SJCRH30 (cell line): Measurements from ENCODE around the gene POU6F1. TPM values are rescaled to one million over a fixed set of nuclear protein-coding genes. Genes with fewer than 3 reads are reported as not detected.
A peak's percentile ranks its signal among the peaks of the same experiment; 100 is the strongest.

Experiments used
- DNase-seq, 2 experiments: peaks; one replicate each; pipeline ENCODE4 v3.0.0-alpha.2; 2015 to 2020
- H3K27ac ChIP-seq: fragments of 250-450 bp; sonication (Bioruptor Pico); 2 replicates; pipeline ENCODE4 v1.5.1; 2020; ENCODE audit warnings: mild to moderate bottlenecking, moderate library complexity
- H3K27me3 ChIP-seq: fragments of 250-450 bp; sonication (Bioruptor Pico); 2 replicates; pipeline ENCODE4 v1.5.1; 2020; ENCODE audit warnings: mild to moderate bottlenecking, moderate library complexity
- H3K36me3 ChIP-seq: fragments of 250-450 bp; sonication (Bioruptor Pico); 2 replicates; pipeline ENCODE4 v1.5.1; 2020; ENCODE audit warnings: mild to moderate bottlenecking, moderate library complexity
- H3K4me1 ChIP-seq: fragments of 250-450 bp; sonication (Bioruptor Pico); 2 replicates; pipeline ENCODE4 v1.5.1; 2020; ENCODE audit warnings: mild to moderate bottlenecking, moderate library complexity
- H3K4me3 ChIP-seq: fragments of 250-450 bp; sonication (Bioruptor Pico); 2 replicates; pipeline ENCODE4 v1.5.1; 2020; ENCODE audit warnings: mild to moderate bottlenecking, moderate library complexity
- H3K9me3 ChIP-seq: fragments of 250-450 bp; sonication (Bioruptor Pico); replicated peaks from 2 replicates; pipeline ENCODE4 v1.5.1; 2020; ENCODE audit warnings: mild to moderate bottlenecking, moderate library complexity
- total RNA-seq: library from RNA; depleted of rRNA; stranded (reverse); fragments of >200 nt; shearing (Covaris generic); gene quantifications from 2 replicates; pipeline ENCODE4 v1.2.3, GENCODE V29; 2014

POU6F1 gene
- total RNA-seq, 1 experiment from 2014 or later = 2.5 TPM

DNA sequence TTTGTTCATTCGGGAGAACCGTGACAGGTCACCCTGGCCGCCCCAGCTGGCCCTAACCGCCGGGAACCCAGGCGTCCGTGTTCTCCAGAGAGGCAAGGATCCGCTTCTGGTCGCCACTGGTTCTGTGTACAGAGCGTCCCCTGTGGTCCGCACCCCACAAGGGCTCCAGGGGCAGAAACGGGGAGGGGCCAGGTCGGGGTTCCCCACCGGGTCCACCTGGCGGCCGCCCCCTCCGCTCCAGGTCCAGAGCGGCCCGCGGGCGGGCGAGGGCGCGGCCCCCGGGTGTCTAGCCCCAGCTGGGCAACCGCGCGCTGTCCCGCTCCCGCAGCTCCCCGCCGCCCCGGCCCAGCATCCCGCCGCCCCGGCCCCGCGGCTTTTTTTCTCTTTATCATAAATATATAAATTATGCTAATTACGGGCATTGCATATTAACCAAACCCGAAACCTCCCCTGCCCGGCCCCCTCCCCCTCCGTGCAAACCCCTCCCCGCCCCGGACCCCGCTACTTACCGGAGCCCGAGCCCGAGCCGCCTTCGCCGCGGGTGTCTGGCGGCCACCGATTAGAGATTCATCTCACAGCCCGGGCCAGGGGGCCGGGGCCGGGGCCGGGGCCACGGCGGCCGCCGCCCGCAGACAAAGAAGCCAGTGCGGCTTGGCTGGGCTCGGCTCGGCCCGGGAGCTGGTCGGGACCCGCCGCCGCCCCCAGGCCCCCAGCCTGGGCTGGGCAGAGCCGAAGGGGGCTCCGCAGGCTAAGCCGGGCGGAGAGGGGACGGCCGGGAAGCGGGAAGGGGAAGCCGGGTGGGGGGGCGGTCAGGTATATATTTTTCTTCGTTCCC is 512 bp downstream of the POU6F1 start:
- Histone ChIP-seq H3K36me3 (no peaks in the 10 kb centered on the region), H3K27me3 (no peaks in the 10 kb centered on the region), H3K4me3 (peak overlapping the region; percentile 70), H3K4me1 (peaks cover 6% of the 10 kb centered on the region), H3K27ac (peak overlapping the region; percentile 82), H3K9me3 (no peaks in the 10 kb centered on the region)
- DNase-seq = peak; percentile 55 to 57

DNA sequence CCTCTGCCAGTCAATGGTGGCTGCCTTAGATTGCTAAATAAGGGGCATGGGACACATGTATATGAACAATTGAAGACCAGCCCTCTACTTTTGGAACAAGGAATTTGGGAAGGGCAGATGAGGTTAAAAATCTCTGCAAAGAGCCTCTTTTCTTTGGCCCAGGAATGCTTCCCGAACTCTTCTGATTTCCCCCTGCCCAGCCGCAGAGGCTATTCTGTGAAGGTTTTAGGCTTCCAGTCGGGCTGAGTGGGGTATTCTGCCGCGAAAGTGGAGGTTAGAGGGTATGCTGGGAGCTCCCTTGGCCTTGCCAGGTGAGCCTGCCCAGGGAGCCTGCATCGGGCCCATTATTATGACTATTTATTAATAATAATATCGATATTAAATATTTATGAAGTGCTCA is 1.2 kb downstream of the POU6F1 start:
- H3K9me3 ChIP-seq = no peaks in the 10 kb centered on the region
- H3K36me3 ChIP-seq = no peaks in the 10 kb centered on the region
- peaks cover 6% of the 10 kb centered on the region for H3K4me1 ChIP-seq
- no peak for DNase-seq
- H3K27ac ChIP-seq = no peak overlapping the region
- H3K4me3 ChIP-seq = peak overlapping the region; percentile 70
- H3K27me3 ChIP-seq = no peaks in the 10 kb centered on the region

DNA sequence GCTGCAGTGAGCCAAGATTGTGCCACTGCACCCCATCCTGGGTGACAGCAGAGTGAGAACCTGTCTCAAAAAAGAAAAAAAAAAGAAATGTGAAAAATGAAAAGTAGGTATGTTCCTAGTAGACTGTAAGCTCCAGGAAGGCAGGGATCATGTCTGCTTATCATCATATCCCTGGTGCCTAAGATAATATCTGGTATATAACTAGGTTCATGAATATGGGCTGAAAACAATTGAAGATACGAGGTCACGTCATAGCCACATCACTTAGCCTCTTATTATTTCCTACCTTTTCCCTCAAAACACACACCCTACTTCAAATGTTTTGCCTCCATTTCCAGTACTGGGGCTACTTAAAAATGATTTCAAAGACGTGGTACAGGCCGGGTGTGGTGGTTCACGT is 3.0 kb downstream of the POU6F1 start:
- H3K9me3 ChIP-seq = no peaks in the 10 kb centered on the region
- no peaks in the 10 kb centered on the region for H3K36me3 ChIP-seq
- no peak overlapping the region for H3K4me3 ChIP-seq
- no peak for DNase-seq
- H3K27ac ChIP-seq = no peak overlapping the region
- H3K27me3 ChIP-seq = no peaks in the 10 kb centered on the region
- H3K4me1 ChIP-seq = peaks cover 6% of the 10 kb centered on the region

DNA sequence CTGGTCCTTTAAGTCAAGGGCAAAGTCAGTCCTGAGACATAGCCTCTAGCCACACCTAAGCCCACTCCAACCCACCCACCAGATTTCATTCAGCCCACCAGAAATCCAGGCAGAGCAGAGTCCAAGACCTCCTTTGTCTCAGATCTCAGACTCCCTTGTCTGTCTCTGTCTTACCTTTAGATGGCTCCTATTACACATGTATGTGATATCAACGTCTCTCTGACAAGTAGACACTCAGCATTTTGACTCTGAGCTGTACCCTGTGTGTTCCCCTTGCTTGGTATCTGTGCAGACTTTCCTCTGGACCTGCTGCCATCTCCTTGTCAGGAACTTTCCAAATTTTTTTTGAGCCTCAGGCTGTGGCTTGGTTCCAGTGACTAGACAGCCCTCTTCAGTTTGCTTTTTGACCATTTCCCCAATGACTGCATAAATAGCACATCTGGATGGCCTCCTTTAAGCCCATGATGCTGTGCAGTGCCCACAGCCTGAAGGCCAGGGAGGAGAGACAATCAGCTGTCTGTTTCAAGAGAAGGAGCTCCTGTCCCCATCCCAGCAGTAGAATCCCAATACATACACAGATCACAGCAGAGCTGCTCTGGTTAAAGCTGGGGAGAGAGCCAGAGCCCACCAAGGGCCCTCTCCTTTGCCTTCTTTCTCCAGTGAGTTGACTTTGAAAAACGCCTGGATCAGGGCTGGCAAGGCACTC is 7.0 kb downstream of the POU6F1 start:
- Histone ChIP-seq H3K4me1 (no peaks in the 10 kb centered on the region), H3K36me3 (no peaks in the 10 kb centered on the region), H3K27me3 (no peaks in the 10 kb centered on the region), H3K27ac (no peak overlapping the region), H3K4me3 (no peak overlapping the region), H3K9me3 (no peaks in the 10 kb centered on the region)
- no peak for DNase-seq

DNA sequence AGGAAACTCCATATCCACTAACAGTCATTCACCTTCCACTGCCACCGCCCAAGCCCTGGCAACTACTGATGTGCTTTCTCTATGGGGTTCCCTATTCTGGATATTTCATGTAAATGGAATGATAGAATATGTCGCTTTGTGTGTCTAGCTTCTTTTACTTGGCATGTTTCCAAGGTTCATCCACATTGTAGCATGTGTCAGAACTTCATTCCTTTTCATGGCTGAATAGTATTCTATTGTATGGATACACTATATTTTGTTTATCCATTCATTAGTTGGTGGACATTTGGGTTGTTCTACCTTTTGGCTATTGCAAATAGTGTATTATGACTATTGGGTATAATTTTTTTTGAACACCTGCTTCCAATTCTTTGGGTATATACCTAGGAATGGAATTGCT is 8.6 kb downstream of the POU6F1 start:
- Histone ChIP-seq H3K27ac (no peak overlapping the region), H3K27me3 (no peaks in the 10 kb centered on the region), H3K36me3 (no peaks in the 10 kb centered on the region), H3K4me3 (no peak overlapping the region), H3K9me3 (no peaks in the 10 kb centered on the region), H3K4me1 (no peaks in the 10 kb centered on the region)
- DNase-seq = no peak

DNA sequence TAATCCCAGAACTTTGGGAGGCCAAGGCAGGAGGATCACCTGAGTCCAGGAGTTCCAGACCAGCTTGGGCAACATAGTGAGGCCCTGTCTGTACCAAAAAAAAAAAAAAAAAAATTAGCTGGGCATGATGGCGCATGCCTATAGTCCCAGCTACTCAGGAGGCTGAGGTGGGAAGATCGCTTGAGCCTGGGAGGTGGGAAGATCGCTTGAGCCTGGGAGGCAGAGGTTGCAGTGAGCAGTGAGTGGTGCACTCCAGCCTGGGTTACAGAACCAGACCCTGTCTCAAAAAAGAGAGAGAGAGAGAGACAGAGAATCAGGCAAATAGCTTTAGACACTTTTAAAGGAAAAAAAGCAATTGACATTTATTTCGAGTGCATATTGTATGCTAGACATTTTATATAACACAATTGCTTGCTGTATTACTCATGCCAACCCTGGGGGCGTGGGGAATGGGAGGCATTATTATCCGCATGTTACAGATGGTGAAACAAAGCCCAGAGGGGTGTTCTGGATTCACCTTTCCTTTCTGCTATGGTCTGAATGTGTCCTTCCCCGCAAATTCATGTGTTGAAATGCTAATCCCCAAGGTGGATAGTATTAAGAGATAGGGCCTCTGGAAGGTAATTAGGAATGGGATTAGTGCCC is 9.7 kb downstream of the POU6F1 start:
- no peak for DNase-seq
- no peaks in the 10 kb centered on the region for H3K36me3 ChIP-seq
- no peak overlapping the region for H3K4me3 ChIP-seq
- H3K9me3 ChIP-seq = no peaks in the 10 kb centered on the region
- H3K27me3 ChIP-seq = no peaks in the 10 kb centered on the region
- no peaks in the 10 kb centered on the region for H3K4me1 ChIP-seq
- H3K27ac ChIP-seq = no peak overlapping the region

DNA sequence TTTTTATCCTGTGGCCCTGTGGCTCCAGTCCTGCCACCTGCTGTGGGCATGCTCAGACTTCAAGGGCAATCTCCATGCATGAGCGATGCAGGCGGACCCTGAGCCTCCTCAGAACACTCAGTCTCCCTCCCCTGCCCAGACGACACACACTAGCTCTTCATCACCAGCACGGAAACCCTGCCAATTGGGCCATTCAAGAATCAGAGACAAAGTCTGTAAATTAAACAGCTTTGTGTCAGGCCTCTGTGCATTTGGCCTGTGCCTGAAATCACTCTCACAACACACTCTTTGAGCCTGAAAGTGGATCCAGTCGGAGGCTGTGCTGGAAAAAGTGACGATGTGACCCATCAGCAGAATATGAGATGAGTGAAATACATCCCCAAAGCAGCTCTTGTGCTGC is 12.5 kb downstream of the POU6F1 start:
- H3K27me3 ChIP-seq = no peaks in the 10 kb centered on the region
- no peak overlapping the region for H3K27ac ChIP-seq
- H3K4me1 ChIP-seq = no peaks in the 10 kb centered on the region
- H3K4me3 ChIP-seq = no peak overlapping the region
- no peaks in the 10 kb centered on the region for H3K36me3 ChIP-seq
- DNase-seq = no peak
- H3K9me3 ChIP-seq = no peaks in the 10 kb centered on the region

DNA sequence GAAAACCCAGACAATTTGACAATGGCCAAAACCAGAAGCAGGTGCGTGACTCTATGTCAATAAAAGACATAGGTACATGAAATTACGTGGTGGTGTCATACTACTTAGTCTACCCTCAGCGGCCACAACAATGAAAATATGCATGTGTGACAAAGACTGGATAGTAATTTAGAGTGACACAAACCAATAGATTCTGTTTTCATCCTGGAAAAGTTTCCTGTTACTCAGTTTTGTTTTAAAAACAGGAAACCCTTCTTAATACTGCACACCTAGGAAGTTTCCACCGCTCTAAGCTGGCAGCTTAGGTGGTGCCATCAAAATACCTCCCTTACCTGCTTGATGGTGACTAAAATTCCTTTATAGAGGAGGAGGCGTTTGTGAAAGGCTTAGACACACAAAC is 15.1 kb downstream of the POU6F1 start:
- Histone ChIP-seq H3K27me3 (no peaks in the 10 kb centered on the region), H3K36me3 (no peaks in the 10 kb centered on the region), H3K4me1 (no peaks in the 10 kb centered on the region), H3K27ac (no peak overlapping the region), H3K9me3 (no peaks in the 10 kb centered on the region), H3K4me3 (no peak overlapping the region)
- DNase-seq = no peak

DNA sequence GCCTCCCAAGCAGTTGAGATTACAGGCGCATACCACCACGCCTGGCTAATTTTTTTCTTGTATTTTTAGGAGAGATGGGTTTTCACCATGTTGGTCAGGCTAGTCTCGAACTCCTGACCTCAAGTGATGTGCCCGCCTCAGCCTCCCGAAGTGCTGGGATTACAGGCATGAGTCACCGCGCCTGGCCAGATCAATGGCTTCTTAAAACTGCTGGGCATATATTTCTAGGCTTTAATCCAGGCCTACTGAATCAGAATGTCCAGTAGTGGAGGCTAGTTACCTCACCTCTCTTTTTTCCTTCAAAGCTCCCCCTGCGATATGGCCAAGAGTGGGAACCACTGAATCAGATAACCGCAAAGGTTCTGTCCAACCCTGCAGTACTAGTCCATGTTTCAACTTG is 17.1 kb downstream of the POU6F1 start:
- DNase-seq = no peak

DNA sequence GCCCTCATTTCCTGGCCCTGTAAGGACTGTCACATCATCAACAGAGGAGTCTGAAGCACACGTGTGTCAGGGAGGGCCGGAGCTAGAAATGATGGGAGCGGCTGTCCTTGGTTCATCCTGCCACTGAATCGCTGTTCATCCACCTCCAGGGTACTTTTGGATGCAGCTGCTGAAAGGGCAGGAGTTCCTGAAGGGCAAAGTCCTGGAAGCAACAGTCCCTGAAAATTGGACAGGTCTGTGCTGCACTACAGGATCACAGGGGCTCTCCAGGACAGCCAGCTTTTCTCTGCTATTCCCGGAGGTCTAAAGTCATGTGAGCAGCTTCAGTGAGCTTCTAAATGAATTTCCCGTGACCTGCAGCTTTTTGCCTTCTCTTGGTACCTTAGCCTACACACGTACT is 17.7 kb downstream of the POU6F1 start:
- no peak for DNase-seq
- Histone ChIP-seq H3K4me3 (no peak overlapping the region), H3K27ac (no peak overlapping the region), H3K9me3 (no peaks in the 10 kb centered on the region), H3K27me3 (no peaks in the 10 kb centered on the region), H3K4me1 (no peaks in the 10 kb centered on the region), H3K36me3 (no peaks in the 10 kb centered on the region)

More for the DNA sequence above, 17.1 kb downstream of the POU6F1 start:
- H3K27ac ChIP-seq = no peak overlapping the region
- H3K4me3 ChIP-seq = no peak overlapping the region
- H3K9me3 ChIP-seq = no peaks in the 10 kb centered on the region
- no peaks in the 10 kb centered on the region for H3K4me1 ChIP-seq
- no peaks in the 10 kb centered on the region for H3K36me3 ChIP-seq
- no peaks in the 10 kb centered on the region for H3K27me3 ChIP-seq

DNA sequence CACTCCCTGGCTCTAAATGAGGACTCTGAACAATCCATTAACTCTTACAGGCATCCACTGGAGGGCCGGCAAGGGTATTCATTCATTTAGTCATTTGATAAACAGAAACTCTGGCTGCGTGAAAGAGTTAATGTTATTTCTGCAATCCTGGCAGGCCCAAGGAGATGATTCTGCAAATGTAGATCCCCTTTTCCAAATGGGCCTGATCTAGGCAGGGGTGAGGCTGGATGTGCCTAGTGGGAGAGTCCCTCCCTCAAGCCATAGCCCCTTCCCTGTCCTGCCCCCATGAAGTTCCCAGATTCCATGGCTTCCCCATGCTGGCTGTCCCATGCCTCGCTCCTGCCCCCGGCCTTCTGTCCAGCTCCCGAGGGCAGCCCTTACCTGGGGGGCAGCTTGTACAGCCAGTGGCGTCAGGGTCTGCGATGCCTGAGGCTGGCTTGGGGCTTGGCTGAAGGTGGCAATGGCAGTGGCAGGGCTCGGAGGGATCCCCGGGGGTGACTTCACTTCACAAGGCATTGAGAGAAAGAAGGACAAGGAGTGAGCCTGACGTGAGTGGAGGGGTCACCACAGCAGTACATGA is 18.4 kb downstream of the POU6F1 start:
- no peaks in the 10 kb centered on the region for H3K9me3 ChIP-seq
- no peaks in the 10 kb centered on the region for H3K36me3 ChIP-seq
- no peak overlapping the region for H3K4me3 ChIP-seq
- no peak for DNase-seq
- H3K4me1 ChIP-seq = no peaks in the 10 kb centered on the region
- no peaks in the 10 kb centered on the region for H3K27me3 ChIP-seq
- H3K27ac ChIP-seq = no peak overlapping the region

DNA sequence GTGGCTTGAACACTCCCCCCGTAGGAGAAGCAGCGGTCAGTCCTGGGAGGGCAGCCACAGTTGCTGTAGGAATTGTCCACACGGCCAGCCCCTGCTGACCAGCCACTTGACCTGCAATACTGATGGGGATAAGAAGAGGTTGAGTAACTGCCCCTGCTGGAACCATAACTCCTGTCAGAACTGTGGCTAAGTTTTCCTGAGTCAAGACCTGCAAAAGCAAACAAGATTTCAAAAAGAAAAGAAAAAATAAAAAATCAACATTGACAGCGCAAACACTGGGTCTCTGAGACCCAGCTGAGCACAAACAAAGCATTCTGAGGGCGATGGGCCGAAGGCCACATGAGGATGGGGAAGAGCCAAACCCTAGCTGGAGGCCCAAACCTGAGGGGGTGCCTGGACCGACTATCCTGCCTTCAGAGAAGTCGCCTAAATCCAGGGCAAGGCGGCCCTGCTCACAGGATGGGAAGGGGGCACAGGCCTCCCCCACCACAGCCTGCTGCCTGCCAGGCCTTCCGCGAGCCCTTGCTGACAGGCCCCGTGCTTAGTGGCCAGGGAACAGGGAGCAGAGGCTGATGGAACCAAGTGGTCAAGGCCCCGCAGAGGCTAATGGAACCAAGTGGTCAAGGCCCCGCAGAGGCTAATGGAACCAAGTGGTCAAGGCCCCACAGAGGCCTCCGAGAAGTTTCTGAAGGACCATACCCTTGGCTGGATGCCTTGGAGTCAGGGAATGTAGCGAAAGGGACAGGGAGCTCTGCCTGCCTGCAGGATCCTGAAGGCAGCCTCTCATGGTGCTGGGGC is 19.1 kb downstream of the POU6F1 start:
- no peaks in the 10 kb centered on the region for H3K36me3 ChIP-seq
- DNase-seq = no peak

DNA sequence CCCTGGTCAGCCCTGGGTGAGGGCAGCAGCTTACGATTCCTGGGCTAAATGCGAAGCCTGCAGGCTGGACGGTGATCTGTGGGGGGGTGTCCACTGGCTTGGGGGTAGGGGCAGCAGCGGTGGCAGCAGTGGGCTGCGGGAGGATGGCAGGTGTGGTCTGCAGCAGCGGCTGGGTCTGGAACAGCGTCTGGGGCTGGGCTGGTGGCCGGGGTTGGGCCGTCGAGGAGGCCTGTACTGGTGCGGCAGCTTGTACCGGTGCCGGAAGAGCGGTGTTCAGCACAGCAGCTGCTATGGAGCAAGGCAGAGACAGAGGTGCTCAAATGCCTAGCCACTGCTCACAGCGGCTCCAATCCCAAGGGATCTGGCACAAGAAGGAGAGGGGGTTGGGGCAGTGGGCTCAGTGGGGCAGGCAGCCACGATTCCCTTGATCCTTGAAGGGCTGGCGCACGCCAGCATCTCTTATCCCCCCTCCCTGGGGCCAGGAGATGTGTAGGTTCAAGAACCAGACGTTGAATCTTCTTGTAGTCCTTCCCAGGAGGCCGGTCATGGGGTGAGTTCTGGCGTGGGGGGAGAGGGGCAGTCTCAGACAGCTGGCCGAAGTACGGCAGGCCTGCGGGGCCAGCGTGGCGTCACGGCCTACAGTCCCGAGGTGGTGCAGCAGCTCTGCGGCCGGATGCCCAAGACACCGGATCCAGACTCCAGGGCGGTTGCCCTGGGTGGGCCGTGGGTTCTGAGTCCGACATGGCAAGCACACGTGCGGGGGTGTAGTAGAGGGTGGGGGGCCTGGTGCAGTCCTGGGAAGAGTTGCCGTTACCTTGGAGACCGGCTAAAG is 19.9 kb downstream of the POU6F1 start:
- no peaks in the 10 kb centered on the region for H3K4me1 ChIP-seq
- H3K27me3 ChIP-seq = no peaks in the 10 kb centered on the region
- H3K27ac ChIP-seq = no peak overlapping the region
- H3K4me3 ChIP-seq = no peak overlapping the region
- H3K9me3 ChIP-seq = no peaks in the 10 kb centered on the region
- H3K36me3 ChIP-seq = no peaks in the 10 kb centered on the region
- no peak for DNase-seq

More for the DNA sequence above, 19.1 kb downstream of the POU6F1 start:
- Histone ChIP-seq H3K27ac (no peak overlapping the region), H3K27me3 (no peaks in the 10 kb centered on the region), H3K9me3 (no peaks in the 10 kb centered on the region), H3K4me3 (no peak overlapping the region), H3K4me1 (no peaks in the 10 kb centered on the region)

DNA sequence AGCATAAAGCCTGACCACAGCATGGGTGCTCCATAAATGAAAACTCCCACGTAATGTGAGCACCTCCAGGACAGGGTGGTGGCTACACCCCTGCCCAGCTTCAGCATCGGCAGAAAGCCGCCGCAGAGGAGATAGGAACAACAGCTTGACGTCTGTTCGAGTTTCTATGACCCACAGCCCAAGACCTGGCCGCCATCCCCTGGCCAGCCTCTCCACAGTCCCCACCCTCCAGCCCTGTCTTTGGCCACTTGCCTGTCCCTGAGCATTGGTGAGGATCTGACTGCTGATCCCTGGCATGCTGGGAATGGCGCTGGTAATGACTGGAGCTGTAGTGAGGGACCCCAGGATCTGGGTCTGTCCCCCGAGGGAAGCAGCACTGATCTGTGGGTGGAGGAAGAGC is 21.3 kb downstream of the POU6F1 start:
- no peaks in the 10 kb centered on the region for H3K9me3 ChIP-seq
- no peak overlapping the region for H3K4me3 ChIP-seq
- no peak for DNase-seq
- H3K4me1 ChIP-seq = no peaks in the 10 kb centered on the region
- H3K27me3 ChIP-seq = no peaks in the 10 kb centered on the region
- no peak overlapping the region for H3K27ac ChIP-seq
- no peaks in the 10 kb centered on the region for H3K36me3 ChIP-seq
